ENCODE measurements around the gene IQCF5.

- TF ChIP-seq, protein P1, sequence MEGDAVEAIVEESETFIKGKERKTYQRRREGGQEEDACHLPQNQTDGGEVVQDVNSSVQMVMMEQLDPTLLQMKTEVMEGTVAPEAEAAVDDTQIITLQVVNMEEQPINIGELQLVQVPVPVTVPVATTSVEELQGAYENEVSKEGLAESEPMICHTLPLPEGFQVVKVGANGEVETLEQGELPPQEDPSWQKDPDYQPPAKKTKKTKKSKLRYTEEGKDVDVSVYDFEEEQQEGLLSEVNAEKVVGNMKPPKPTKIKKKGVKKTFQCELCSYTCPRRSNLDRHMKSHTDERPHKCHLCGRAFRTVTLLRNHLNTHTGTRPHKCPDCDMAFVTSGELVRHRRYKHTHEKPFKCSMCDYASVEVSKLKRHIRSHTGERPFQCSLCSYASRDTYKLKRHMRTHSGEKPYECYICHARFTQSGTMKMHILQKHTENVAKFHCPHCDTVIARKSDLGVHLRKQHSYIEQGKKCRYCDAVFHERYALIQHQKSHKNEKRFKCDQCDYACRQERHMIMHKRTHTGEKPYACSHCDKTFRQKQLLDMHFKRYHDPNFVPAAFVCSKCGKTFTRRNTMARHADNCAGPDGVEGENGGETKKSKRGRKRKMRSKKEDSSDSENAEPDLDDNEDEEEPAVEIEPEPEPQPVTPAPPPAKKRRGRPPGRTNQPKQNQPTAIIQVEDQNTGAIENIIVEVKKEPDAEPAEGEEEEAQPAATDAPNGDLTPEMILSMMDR (IDR thresholded peaks at IDR 0.05), result no peak
- TF ChIP-seq POLR2AphosphoS5 (IDR thresholded peaks at IDR 0.05), result no peak
- no peak for TF ChIP-seq POLR2A (IDR thresholded peaks at IDR 0.05)
These were observed 12.5 kb downstream of the IQCF5 start for GRCh38 chr3:51862886-51863285.
